ENCODE results near the gene CACNA2D1.

- TF ChIP-seq CTCF (IDR thresholded peaks at IDR 0.05): no peak
- TF ChIP-seq POLR2A (IDR thresholded peaks at IDR 0.05): no peak
These were observed 95.3 kb downstream of the CACNA2D1 start for GRCh38 chr7:82348251-82348650.
